Muscle layer of duodenum (tissue), 2 donors: ENCODE results near the gene RSPH10B.
"Not testable (repeated sequence)": the region's sequence is repeated elsewhere in the genome, so short reads cannot be mapped to it uniquely, and the experiment has no call there.

Source experiments
- H3K27ac ChIP-seq: one replicate; pipeline ENCODE4 v1.7.0; 2013; ENCODE audit warnings: mild to moderate bottlenecking, low read length
- H3K27me3 ChIP-seq: one replicate; pipeline ENCODE4 v1.7.0; 2013; ENCODE audit warnings: low read depth, mild to moderate bottlenecking, control low read depth, low read length
- H3K36me3 ChIP-seq, 2 donors: one replicate each; pipeline ENCODE4 v1.7.0; 2013; ENCODE audit warnings: low read length in 2 of 2, control low read depth in 1 of 2, mild to moderate bottlenecking in 1 of 2; ENCODE audit not compliant: insufficient read depth in 2 of 2, control insufficient read depth in 1 of 2
- H3K4me1 ChIP-seq, 2 donors: one replicate each; pipeline ENCODE4 v1.7.0; 2013; ENCODE audit warnings: low read length in 2 of 2, mild to moderate bottlenecking in 2 of 2, control low read depth in 1 of 2, moderate library complexity in 1 of 2; ENCODE audit not compliant: insufficient read depth in 2 of 2, control insufficient read depth in 1 of 2
- H3K4me3 ChIP-seq, 2 donors: one replicate each; pipeline ENCODE4 v1.7.0; 2013; ENCODE audit warnings: low read length in 2 of 2, low read depth in 1 of 2, mild to moderate bottlenecking in 1 of 2
- H3K9me3 ChIP-seq, 2 donors: one replicate each; pipeline ENCODE4 v1.7.0; 2013; ENCODE audit warnings: low read length in 2 of 2, control low read depth in 1 of 2, mild to moderate bottlenecking in 1 of 2; ENCODE audit not compliant: control insufficient read depth in 1 of 2
- donor health status: healthy.

The RSPH10B gene

GRCh38 chr7:5987061-5987460 is 16.6 kb upstream of the RSPH10B start:
- not testable (repeated sequence) for H3K27ac ChIP-seq, H3K4me1 ChIP-seq, H3K27me3 ChIP-seq, H3K9me3 ChIP-seq, H3K4me3 ChIP-seq
- peaks cover 0 to 14% of the 10 kb centered on the region in 2 donors for H3K36me3 ChIP-seq

- H3K4me1 ChIP-seq, H3K27ac ChIP-seq, H3K27me3 ChIP-seq, H3K9me3 ChIP-seq, H3K36me3 ChIP-seq, H3K4me3 ChIP-seq: not testable (repeated sequence)
These were observed 9.3 kb upstream of the RSPH10B start for GRCh38 chr7:5979680-5980314.

- not testable (repeated sequence) for H3K36me3 ChIP-seq, H3K27me3 ChIP-seq, H3K27ac ChIP-seq, H3K4me3 ChIP-seq, H3K4me1 ChIP-seq, H3K9me3 ChIP-seq
These were observed 3.1 kb upstream of the RSPH10B start for GRCh38 chr7:5973580-5973979.

GRCh38 chr7:5963810-5964209 is 6.7 kb downstream of the RSPH10B start:
- not testable (repeated sequence) for H3K9me3 ChIP-seq, H3K4me3 ChIP-seq, H3K27ac ChIP-seq, H3K36me3 ChIP-seq, H3K4me1 ChIP-seq, H3K27me3 ChIP-seq

GRCh38 chr7:5963205-5963604 is 7.3 kb downstream of the RSPH10B start:
- H3K4me1 ChIP-seq, H3K9me3 ChIP-seq, H3K4me3 ChIP-seq, H3K27me3 ChIP-seq, H3K27ac ChIP-seq, H3K36me3 ChIP-seq: not testable (repeated sequence)

GRCh38 chr7:5934945-5935450 is 35.5 kb downstream of the RSPH10B start:
- H3K4me3 ChIP-seq, H3K36me3 ChIP-seq, H3K9me3 ChIP-seq, H3K27ac ChIP-seq, H3K27me3 ChIP-seq, H3K4me1 ChIP-seq: not testable (repeated sequence)

- not testable (repeated sequence) for H3K27me3 ChIP-seq, H3K36me3 ChIP-seq, H3K9me3 ChIP-seq, H3K27ac ChIP-seq, H3K4me3 ChIP-seq, H3K4me1 ChIP-seq
These were observed 38.4 kb downstream of the RSPH10B start for GRCh38 chr7:5931905-5932644.

- not testable (repeated sequence) for H3K9me3 ChIP-seq, H3K27ac ChIP-seq, H3K27me3 ChIP-seq, H3K4me3 ChIP-seq, H3K36me3 ChIP-seq, H3K4me1 ChIP-seq
These were observed 39.2 kb downstream of the RSPH10B start for GRCh38 chr7:5931250-5931649.

GRCh38 chr7:5930290-5930689 is 40.2 kb downstream of the RSPH10B start:
- H3K9me3 ChIP-seq, H3K27me3 ChIP-seq, H3K27ac ChIP-seq, H3K4me1 ChIP-seq, H3K4me3 ChIP-seq, H3K36me3 ChIP-seq: not testable (repeated sequence)

- not testable (repeated sequence) for H3K27me3 ChIP-seq, H3K4me3 ChIP-seq, H3K27ac ChIP-seq, H3K36me3 ChIP-seq, H3K9me3 ChIP-seq, H3K4me1 ChIP-seq
These were observed 44.1 kb downstream of the RSPH10B start for GRCh38 chr7:5926263-5926870.

GRCh38 chr7:5924630-5925029 is 45.9 kb downstream of the RSPH10B start:
- not testable (repeated sequence) for H3K4me3 ChIP-seq, H3K27me3 ChIP-seq, H3K36me3 ChIP-seq, H3K27ac ChIP-seq, H3K9me3 ChIP-seq, H3K4me1 ChIP-seq

- not testable (repeated sequence) for H3K4me1 ChIP-seq, H3K36me3 ChIP-seq, H3K27ac ChIP-seq, H3K4me3 ChIP-seq, H3K27me3 ChIP-seq, H3K9me3 ChIP-seq
These were observed 46.3 kb downstream of the RSPH10B start for GRCh38 chr7:5924180-5924579.
